Effector CD4-positive, alpha-beta T cell (primary cell): ENCODE results near the gene SDHC.
"Not testable (repeated sequence)": the region's sequence is repeated elsewhere in the genome, so short reads cannot be mapped to it uniquely, and the experiment has no call there.

Experiments used
- DNase-seq: peaks from one replicate; pipeline ENCODE4 v3.0.0-alpha.2; 2020

The SDHC gene

GRCh38 chr1:161311595-161312181 is 2.5 kb upstream of the SDHC start:
- DNase-seq, result no peak

- no peak for DNase-seq
Observed at GRCh38 chr1:161313554-161314200, 504 bp upstream of the SDHC start.

DNA sequence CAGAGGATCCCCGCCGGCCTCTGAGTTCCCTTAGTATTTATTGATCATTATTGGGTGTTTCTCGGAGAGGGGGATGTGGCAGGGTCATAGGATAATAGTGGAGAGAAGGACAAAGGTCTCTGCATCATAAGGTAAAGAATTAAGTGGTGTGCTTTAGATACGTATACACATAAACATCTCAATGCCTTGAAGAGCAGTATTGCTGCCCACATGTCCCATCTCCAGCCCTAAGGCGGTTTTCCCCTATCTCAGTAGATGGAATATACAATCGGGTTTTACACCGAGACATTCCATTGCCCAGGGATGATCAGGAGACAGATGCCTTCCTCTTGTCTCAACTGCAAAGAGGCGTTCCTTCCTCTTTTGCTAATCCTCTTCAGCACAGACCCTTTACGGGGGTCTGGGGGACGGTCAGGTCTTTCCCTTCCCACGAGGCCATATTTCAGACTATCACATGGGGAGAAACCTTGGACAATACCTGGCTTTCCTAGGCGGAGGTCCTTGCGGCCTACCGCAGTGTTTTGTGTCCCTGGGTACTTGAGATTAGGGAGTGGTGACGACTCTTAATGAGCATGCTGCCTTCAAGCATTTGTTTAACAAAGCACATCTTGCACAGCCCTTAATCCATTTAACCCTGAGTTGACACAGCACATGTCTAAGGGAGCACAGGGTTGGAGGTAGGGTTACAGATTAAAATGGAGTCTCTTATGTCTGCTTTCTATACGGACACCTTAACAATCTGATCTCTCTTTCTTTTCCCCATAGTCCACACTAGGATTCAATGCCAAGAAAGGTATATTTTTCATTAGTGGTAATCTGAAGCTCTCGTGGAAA is 1.9 kb downstream of the SDHC start:
- DNase-seq, result not testable (repeated sequence)

DNA sequence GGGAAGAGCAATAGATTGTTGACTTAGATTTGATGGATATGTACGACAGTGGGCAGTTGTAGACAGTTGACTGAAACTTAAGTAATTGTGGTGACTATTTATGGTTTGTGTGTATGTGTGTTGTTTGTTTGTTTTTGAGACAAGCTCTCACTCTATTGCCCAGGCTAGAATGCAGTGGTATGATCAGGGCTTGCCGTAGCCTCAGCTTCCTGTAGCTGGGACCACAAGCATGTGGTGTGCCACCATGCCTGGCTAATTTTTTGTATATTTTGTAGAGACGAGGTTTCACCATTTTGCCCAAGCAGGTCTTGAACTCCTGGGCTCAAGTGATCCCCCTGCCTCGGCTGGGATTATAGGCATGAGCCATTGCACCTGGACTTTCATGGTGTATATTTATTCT is 9.8 kb downstream of the SDHC start:
- DNase-seq, result no peak

GRCh38 chr1:161330346-161330745 is 16.2 kb downstream of the SDHC start:
- DNase-seq, result no peak

- DNase-seq, result no peak
Observed at GRCh38 chr1:161333166-161333565, 19.0 kb downstream of the SDHC start.

DNA sequence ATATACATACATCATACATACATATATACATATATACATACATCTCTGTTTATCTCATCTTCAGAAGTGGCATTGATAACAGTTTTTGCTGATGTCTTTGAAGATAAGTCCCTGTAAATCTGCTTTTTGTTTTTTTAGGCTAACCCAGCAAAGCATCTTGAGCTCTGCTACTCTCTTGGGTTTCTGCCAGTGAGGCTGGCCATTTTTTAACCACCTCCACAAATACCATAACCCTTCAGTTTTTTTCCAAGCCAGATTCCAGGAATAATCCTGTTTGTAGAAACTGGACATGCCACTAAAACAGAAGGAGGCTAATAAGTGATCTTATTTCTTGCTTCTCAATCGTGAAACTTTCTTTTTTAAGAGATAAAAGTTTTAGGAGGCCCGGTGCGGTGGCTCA is 21.6 kb downstream of the SDHC start:
- no peak for DNase-seq

DNA sequence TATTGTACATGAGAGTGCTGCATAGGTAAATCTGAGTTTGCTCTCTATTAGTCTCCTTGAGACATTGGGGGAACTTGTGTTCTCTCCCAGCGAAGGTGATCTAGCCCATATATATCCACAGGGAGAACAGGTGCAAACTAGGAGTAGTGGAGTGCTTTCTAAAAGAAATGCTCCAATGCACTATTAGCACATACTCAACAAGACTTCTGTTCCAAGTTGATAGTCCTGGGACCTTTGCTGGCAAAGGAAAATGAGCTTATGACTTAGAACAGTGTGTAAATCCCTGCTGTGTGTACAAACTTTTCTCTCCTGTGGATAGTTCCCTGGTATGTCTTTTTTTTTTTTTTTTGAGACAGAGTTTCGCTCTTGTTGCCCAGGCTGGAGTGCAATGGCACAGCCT is 28.0 kb downstream of the SDHC start:
- DNase-seq, result no peak

DNA sequence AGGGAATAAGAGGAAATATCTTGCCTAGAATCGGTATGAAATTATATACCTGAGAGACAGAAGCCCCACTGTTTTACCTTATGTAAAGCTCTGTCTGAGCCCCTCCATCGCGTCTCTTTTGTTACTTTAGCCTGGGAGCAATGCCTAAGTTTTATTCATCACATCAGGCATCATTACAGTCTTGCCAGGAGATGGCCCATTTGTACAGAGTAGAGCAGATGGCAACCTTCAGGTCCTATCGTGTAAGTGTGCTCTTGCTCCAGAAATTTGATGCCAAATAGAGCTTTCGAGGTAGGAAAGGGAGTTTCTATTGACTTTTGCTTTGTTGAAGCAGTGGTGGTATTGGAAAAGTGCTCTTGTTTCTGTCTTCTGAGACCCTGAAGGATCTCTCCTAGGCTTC is 28.6 kb downstream of the SDHC start:
- DNase-seq, result no peak

GRCh38 chr1:161350671-161351070 is 36.5 kb downstream of the SDHC start:
- no peak for DNase-seq

- DNase-seq, result no peak
Observed at GRCh38 chr1:161351482-161351881, 37.3 kb downstream of the SDHC start.

DNA sequence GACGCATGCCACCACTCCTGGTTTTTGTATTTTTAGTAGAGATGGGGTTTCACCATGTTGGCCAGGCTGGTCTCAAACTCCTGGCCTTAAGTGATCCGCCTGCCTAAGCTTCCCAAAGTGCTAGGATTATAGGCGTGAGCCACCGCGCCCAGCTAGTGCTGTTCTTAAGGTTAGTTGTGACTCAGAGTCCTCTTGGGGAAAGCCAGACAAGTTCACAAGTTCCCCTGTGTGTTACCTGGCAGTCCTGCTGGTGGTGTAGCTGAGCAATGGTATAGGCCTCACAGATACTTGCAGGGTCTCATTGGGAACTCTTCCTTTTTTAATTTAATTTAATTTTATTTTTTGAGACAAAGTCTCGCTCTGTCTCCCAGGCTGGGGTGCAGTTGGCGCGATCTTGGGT is 42.9 kb downstream of the SDHC start:
- no peak for DNase-seq

DNA sequence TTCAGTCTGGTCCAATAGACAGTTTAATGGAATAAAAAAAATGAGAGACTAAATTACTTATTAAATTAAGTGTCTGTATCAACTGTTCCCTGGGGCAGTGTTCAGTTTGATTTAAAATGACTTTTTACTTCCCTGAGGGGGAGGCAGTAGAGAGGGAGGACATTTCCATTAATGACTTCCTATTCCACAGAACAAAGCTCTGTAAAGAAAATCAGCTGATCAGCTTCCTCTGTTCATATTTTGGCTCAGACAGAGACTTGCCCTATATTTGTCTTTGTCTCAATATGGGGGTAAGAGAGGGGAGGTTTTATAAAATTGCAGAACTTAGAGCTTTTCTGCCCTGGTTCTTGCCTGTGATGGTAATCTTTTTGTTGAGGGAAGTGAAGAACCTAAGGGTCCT is 45.1 kb downstream of the SDHC start:
- DNase-seq, result no peak

GRCh38 chr1:161364332-161364731 is 50.2 kb downstream of the SDHC start:
- no peak for DNase-seq

- no peak for DNase-seq
Observed at GRCh38 chr1:161365207-161365606, 51.0 kb downstream of the SDHC start.

DNA sequence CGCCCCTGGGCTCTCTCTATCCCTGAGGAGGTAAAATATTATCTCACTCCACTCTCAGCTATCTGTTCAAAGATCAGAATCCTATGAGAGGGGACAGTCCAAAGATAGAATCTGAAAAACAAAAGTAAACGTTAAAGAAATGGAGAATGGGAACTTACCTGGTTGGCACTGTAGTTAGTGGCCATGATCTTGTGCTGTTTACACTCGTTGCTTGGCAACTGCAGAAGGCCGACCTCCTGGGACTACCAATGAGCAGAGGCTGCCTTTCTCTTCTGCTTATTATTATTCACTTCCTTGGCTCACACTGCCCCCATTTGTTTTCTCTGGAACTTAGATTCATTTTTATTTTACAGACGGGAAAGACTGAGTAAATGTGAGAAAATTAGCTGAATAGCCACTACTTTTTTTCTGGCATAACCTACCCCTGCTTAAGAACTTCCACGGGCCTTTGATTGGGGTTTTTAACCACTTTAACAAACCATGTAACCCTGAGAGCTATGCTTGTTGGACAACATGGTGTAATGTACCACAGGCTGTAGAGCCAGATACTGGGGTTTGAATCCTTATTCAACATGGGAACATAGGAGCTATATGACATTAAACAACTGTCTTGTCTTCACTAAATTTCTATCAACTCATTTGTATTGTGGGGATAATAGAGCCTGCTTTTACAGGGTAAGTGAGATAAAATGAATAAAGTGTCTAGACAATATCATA is 53.7 kb downstream of the SDHC start, which contains the start of gene CFAP126:
CFAP126 (minus strand) TSS at position 193 of the 717 bp plus-strand sequence; CDS start at position 185, 8 bp downstream.
- DNase-seq, result peak; percentile 13

DNA sequence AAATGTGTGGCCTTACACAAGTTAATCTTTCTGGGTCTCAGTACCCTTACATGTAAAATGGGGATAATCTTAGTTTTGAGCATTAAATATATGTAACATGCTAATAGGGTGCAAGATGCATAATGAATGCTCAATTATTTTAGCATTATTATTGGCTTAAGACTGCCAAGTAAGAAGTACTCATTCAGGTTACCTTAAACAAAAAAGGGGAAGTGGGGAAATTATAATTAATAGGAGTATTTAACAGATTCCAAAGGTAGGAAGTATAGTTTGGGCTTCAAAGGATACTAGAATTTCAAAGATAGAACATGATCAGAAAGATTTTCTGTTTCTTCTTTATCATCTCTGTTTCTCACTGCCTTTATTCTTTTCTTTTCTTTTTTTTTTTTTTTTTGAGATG is 59.3 kb downstream of the SDHC start:
- no peak for DNase-seq

- no peak for DNase-seq
Observed at GRCh38 chr1:161374373-161374772, 60.2 kb downstream of the SDHC start.

DNA sequence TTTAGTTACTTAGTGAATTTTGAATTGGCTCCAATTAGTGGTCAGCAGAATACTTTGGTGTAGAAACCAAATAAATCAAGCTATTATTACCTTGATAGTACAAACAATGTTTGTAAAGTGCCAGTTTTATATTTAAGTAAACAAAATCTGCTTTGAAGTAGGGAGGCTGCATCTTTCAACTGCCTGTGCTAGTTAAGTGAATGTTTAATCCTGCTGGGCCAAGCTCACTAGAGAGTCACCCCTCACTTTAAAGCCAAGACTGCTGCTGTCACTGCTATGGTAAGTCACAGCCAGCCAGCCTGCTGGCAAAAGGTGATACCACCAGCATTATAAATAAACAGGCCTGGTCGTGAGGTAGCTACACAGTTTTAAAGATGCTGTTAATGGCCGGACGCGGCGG is 63.8 kb downstream of the SDHC start:
- no peak for DNase-seq

DNA sequence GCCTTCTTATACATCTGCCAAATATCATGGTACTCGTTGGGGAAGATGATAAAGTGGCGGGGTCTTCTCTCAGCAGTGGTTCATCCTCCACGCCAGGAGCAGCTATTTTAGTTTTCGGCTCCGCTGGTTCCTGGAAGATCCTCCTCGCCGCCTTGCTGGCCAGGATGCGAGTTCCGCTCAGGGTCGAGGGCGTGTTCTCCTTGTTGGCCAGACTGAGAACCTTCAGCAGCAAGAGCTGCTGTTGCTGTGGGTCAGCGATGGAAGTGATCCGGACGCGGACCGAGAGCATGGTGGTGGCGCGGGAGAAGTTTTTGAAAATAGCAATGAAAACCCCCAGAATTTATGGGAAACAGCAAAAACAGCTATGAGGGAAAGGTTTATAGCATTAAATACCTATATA is 64.9 kb downstream of the SDHC start:
- no peak for DNase-seq

DNA sequence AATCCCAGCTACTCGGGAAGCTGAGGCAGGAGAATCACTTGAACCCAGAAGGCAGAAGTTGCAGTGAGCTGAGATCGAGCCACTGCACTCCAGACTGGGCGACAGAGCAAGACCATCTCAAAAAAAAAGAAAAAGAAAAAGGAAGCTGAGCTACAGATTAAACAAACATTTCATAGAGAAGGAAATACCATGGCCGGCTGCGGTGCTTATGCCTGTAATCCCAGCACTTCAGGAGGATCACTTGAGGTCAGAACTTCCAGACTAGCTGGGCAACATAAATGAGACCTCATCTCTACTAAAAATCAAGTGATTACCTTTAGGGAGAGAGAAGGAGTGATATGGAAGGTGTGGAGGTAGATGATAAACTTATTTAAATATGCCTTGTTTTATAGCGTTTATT is 67.5 kb downstream of the SDHC start:
- DNase-seq, result no peak

DNA sequence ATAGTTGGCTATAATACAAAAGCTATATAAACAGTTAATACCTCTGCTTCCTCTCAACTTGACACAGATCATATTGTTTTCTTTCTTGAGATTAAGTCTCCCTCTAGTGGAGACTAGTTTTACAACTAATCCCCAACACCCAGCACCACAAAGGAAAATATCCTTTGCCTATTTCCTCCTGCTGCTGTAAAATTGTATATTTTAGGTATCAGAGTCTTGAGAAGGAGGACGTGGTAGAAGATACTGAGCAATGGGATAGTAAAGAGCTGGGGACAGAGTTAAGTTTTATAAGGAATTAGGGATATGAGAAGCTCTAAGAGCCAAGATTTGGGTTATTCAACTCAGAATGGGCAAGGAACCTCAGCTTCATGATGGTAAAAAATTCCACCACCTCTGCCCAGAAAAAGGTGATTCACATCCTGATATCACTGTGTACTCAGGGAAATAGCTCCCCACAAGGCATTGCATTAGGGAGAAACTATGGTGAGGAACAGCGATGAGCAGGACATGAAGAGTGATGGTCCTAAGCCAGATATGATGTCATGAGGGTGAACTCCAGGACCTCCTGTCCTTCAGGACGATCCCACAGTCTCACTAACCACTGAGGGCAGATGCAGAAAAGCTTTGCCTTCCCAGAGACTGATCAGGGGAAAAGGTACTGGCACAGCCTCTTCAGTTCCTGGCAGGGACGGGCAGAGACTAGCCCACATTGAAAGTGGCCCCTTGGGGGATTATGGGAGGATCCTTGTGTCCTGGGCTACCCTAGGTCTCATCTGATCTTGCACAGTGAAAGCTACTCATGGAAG is 68.2 kb downstream of the SDHC start:
- DNase-seq, result no peak

DNA sequence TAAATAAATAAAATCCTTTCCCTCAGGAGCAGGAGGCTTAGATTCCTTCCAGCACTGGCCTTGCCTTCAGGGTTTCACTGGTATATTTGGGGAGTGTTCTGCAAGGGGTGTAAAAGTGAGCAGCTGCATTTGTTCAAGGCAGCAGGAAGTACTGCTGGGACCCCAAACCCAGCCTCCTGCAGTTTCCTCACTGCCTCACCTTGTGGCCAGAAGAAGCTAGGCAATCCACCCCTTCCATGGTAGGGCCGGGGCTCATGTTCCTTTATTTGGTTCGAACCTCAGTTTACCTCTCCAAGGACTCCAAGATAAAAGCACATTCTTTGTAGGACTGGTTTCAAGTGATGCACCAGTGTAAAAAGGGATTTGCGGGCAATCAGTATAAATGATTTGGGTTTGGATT is 74.5 kb downstream of the SDHC start:
- no peak for DNase-seq
